K562 (cell line): ENCODE measurements around the gene YARS1.

Experiments used
- CBX5 ChIP-seq: IDR thresholded peaks from 2 replicates; pipeline ENCODE4 v1.6.1; 2014; ENCODE audit warnings: low read depth, borderline replicate concordance
- KLF13 ChIP-seq: fragments of 450-650 bp; IDR thresholded peaks from 2 replicates; pipeline ENCODE4 v1.6.1; 2016; ENCODE audit warnings: missing genetic modification characterization, low read depth, mild to moderate bottlenecking, missing compliant biosample characterization, moderate library complexity, borderline replicate concordance
- ZNF274 ChIP-seq: IDR thresholded peaks from 2 replicates; pipeline ENCODE4 v1.6.1; 2011; ENCODE audit warnings: low read depth, mild to moderate bottlenecking, low read length, moderate library complexity, borderline replicate concordance

DNA sequence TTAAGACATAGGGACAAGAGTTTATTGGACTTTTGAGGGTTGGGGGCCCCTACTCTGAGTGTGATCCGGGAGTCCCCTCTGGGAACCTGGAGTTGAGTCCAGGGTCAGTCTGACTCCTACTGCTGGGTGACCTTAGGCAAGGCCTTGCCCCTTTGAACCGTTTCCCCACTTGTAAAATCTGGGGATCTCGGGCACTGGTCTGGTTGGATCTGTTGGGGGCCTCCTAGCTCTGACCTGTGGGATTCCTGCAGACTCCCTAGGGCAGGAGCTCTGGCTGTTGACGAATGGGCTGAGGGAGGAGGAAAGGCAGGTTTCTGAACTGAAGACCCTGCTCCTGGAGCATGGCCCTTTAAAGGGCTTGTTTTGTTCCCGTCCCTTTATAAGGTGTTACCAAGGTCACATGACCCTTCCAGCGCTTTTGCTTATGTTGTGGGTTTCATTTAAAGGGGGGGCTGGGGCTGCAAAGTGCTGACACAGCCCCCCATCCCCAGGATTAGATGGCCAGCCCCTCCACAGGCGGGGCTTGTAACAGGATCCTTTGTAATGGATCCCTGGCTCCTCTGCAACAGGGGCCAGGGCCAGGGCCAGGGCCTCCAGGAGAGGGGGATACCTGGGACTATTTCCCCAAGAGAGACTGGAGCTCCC, 50.7 kb downstream of the YARS1 start:
- TF ChIP-seq ZNF274 (no peak), KLF13 (tag) (no peak), CBX5 (no peak)
